Duodenal mucosa (tissue), 2 donors: ENCODE measurements around the gene SPRR2B.
"Not testable (repeated sequence)": the region's sequence is repeated elsewhere in the genome, so short reads cannot be mapped to it uniquely, and the experiment has no call there.

Experiments used
- H3K27ac ChIP-seq: one replicate; pipeline ENCODE4 v1.7.0; 2013; ENCODE audit warnings: low read depth, low read length
- H3K27me3 ChIP-seq, 2 donors: one replicate each; pipeline ENCODE4 v1.7.0; 2013; ENCODE audit warnings: low read length in 2 of 2, control low read depth in 1 of 2; ENCODE audit not compliant: insufficient read depth in 2 of 2, control insufficient read depth in 1 of 2
- H3K36me3 ChIP-seq, 2 donors: one replicate each; pipeline ENCODE4 v1.7.0; 2013; ENCODE audit warnings: low read length in 2 of 2, control low read depth in 1 of 2; ENCODE audit not compliant: insufficient read depth in 2 of 2, control insufficient read depth in 1 of 2
- H3K4me1 ChIP-seq, 2 donors: one replicate each; pipeline ENCODE4 v1.7.0; 2013; ENCODE audit warnings: low read length in 2 of 2, control low read depth in 1 of 2; ENCODE audit not compliant: insufficient read depth in 2 of 2, control insufficient read depth in 1 of 2
- H3K4me3 ChIP-seq, 2 donors: one replicate each; pipeline ENCODE4 v1.7.0; 2013; ENCODE audit warnings: low read length in 2 of 2, low read depth in 1 of 2
- H3K9ac ChIP-seq, 2 donors: one replicate each; pipeline ENCODE4 v1.7.0; 2013; ENCODE audit warnings: low read length in 2 of 2, low read depth in 1 of 2
- H3K9me3 ChIP-seq, 2 donors: one replicate each; pipeline ENCODE4 v1.7.0; 2013; ENCODE audit warnings: low read length in 2 of 2, control low read depth in 1 of 2; ENCODE audit not compliant: control insufficient read depth in 1 of 2

The SPRR2B gene

DNA sequence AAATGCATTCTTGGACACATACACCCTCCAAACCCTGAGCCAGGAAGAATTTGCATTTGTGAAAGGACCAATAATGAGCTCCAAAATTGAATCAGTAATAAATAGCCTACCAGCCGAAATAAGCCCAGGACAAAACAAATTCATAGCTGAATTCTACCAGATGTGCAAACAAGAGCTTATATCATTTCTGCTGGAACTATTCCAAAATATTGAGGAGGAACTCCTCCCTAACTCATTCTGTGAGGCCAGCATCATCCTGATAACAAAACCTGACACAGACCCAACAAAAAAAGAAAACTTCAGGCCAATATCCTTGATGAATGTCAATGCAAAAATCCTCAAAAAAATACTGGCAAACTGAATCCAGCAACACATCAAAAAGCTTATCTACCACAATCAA, 16.2 kb upstream of the SPRR2B start:
- H3K27ac ChIP-seq: no peak overlapping the region
- H3K36me3 ChIP-seq: no peaks in the 10 kb centered on the region
- H3K9ac ChIP-seq: no peak overlapping the region
- no peaks in the 10 kb centered on the region for H3K27me3 ChIP-seq
- no peak overlapping the region for H3K4me3 ChIP-seq
- H3K9me3 ChIP-seq: no peaks in the 10 kb centered on the region
- H3K4me1 ChIP-seq: no peaks in the 10 kb centered on the region

DNA sequence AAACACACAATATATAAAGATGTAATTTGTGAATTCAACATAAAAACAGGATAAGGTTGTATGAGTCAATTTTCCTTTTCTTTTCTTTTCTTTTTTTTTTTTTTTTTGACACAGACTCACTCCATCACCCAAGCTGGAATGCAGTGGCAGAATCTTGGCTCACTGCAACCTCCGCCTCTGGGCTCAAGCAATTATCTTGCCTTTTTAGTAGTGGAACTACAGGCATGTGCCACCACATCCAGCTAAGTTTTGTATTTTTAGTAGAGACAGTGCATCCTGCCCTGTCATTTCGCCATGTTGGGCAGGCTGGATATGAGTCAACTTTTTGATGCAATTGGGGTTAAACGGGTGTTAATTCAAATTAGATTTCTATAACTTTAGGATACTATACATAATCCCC, 10.3 kb upstream of the SPRR2B start:
- no peak overlapping the region for H3K27ac ChIP-seq
- no peaks in the 10 kb centered on the region for H3K36me3 ChIP-seq
- H3K27me3 ChIP-seq: no peaks in the 10 kb centered on the region
- H3K4me3 ChIP-seq: no peak overlapping the region
- no peak overlapping the region for H3K9ac ChIP-seq
- H3K4me1 ChIP-seq: no peaks in the 10 kb centered on the region
- H3K9me3 ChIP-seq: no peaks in the 10 kb centered on the region

DNA sequence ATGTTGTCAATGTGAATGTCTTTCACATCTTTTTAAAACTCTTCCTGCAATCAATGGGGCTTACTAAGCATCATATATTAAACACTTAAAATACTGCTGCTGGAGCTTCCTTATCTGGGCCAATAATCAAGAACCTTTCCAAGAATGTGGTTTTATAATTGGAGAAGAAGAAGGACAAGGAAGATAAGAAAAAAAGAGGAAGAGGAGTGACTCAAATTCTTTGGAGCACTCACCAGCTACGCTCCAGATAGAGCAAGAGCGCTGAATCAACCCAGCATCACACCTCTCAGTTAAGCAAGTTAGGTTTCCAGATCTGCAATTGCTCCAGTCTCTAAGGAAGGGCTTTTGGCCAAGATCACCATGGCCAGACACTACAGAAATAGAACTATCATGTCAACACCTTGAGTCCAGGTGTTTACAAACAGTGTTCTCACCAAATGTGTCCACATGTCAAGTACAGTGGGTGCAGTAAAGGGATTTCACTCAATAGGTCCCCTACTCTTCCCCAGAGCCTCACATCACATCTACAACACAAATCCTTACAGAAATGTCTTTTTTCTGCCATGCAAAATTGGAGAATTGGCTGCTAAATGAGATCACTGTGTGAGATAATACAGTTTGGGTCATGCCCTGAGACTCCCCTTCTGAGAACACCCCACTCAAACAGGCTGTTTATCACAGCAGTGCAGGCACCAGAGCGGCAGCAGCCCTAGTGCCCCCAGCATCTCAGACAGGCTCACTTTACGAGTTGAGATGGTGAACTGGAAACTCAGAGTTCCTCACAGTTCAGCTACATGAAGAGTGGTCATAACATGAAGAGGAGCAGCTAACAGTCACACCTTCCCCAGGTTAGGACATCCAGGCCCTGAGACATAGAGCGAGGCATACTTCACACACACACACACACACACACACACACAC, 1.7 kb upstream of the SPRR2B start:
- no peak overlapping the region for H3K9ac ChIP-seq
- no peaks in the 10 kb centered on the region for H3K27me3 ChIP-seq
- no peaks in the 10 kb centered on the region for H3K9me3 ChIP-seq
- no peak overlapping the region for H3K27ac ChIP-seq
- no peak overlapping the region for H3K4me3 ChIP-seq
- no peaks in the 10 kb centered on the region for H3K36me3 ChIP-seq
- no peaks in the 10 kb centered on the region for H3K4me1 ChIP-seq

DNA sequence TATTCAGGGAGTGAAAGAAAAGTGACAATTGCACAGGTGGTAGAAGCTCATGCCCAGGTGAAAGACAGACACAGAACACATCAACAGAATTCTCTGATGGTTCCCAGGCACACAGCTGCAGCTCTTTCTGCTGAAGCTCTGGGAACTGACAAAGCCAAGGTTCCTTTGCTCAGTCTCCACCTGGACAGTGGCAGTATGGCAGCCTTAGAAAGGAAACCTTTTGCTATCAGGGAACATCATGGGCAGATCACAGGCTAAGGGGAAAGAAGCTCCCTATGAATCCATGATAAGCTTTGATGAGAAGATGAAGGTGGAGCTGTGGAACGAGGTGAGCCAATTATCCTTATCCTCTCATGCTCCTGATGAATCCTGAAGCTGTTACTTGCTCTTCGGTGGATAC, 1.2 kb downstream of the SPRR2B start:
- Histone ChIP-seq H3K4me1 (no peaks in the 10 kb centered on the region), H3K27ac (no peak overlapping the region), H3K9me3 (no peaks in the 10 kb centered on the region), H3K27me3 (peaks cover 0 to under 1% of the 10 kb centered on the region in 2 donors), H3K9ac (no peak overlapping the region), H3K4me3 (no peak overlapping the region), H3K36me3 (no peaks in the 10 kb centered on the region)

DNA sequence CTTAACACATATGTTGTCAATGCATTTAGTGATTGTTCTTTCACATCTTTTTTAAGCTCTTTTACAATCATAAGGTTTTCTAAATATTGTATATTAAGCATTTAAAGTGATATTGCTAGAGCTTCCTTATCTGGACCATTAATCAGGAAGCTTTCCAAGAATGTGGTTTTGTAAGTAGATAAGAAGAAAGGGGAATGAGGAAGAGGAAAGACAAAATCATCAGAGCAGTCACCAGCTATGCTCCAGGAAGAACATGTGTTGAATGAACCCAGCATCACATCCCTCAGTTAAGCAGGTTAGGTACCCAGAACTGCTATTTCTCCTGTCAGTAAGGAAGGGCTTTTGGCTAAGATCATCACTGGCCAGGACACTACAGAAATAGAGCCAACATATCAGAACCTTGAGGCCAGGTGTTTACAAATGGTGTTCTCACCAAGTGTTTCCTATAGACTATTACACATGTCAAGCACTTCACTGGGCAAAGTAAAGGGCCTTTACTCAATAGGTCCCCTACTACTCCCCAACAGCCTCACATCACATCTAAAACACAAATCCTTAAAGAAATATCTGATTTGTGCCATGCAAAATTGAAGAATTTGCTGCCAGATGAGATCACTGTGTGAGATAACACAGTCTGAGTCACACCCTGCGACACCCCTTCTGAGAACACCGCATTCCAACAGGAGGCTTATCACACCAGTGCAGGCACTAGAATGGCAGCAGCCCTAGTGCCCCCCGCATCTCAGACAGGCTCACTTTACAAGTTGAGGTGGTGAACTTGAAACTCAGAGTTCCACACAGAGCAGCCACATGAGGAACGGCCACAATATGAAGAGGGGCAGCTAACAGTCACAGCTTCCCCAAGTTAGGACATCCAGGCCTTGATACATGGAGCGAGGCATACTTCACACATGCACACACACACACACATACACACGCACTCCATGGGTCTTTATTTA, 12.3 kb downstream of the SPRR2B start:
- H3K27ac ChIP-seq: no peak overlapping the region
- H3K4me1 ChIP-seq: no peaks in the 10 kb centered on the region
- no peaks in the 10 kb centered on the region for H3K27me3 ChIP-seq
- H3K36me3 ChIP-seq: no peaks in the 10 kb centered on the region
- H3K9ac ChIP-seq: no peak overlapping the region
- no peaks in the 10 kb centered on the region for H3K9me3 ChIP-seq
- no peak overlapping the region for H3K4me3 ChIP-seq

DNA sequence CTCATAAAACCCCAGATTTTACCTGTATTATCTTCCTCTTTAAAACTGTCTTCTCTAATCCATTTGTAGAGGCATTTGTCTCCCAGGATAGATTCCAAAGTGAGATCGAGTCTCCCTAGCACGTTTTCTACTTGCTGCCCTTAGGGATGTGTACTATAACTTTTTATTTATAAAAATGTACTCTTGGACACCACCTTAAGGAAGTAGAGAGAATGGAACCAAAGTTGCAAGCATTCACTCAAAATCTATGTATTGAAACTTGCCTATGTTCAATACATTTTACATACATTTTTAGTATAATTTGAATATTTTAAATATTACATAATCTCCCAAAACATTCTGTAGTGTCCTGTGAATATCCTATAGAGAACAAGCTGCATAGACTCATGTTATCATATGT, 13.3 kb downstream of the SPRR2B start:
- no peaks in the 10 kb centered on the region for H3K9me3 ChIP-seq
- no peak overlapping the region for H3K9ac ChIP-seq
- no peaks in the 10 kb centered on the region for H3K36me3 ChIP-seq
- no peaks in the 10 kb centered on the region for H3K4me1 ChIP-seq
- no peaks in the 10 kb centered on the region for H3K27me3 ChIP-seq
- H3K4me3 ChIP-seq: no peak overlapping the region
- no peak overlapping the region for H3K27ac ChIP-seq

DNA sequence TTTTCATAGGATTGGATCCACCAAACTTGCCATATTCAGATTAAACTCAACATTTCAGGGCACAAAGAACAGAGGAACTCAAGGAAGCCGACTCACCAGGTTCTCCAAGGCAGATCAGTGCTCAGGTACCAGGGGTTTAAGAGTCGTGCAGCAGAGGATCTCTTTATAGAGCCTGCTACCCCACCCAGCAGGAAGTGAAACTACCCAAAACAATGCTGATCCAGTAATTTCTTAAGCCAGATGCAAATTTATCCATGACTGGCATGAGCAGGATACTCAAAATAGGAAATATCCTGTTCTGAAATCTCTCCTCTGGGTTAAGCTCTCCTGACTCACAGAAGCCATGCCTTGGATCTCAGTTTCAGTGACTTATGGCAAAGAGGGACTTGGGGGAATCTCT, 14.0 kb downstream of the SPRR2B start, which contains the start of gene SPRR2A:
Gene SPRR2A (minus strand): TSS at position 138 of the 400 bp plus-strand sequence. CDS start 777 bp downstream, outside the sequence.
- no peak within 1 kb of the TSS for H3K9ac ChIP-seq
- H3K4me3 ChIP-seq: no peak within 1 kb of the TSS
- H3K4me1 ChIP-seq: no peaks in the 10 kb centered on the region
- no peaks in the 10 kb centered on the region for H3K9me3 ChIP-seq
- no peak within 1 kb of the TSS for H3K27ac ChIP-seq
- H3K27me3 ChIP-seq: no peaks in the 10 kb centered on the region
- H3K36me3 ChIP-seq: no peaks in the 10 kb centered on the region

DNA sequence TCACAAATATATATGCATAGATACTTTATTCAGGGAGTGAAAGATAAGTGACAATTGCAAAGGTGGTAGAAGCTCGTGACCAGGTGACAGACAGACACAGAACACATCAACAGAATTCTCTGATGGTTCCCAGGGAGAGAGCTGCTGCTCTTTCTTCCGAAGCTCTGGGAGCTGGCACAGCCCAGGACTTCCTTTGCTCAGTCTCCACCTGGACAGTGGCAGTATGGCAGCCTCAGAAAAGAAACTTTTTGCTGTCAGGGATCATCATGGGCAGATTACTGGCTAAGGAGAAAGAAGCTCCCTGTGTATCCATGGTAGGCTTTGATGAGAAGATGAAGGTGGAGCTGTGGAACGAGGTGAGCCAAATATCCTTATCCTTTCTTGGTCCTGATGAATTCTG, 15.3 kb downstream of the SPRR2B start:
- H3K36me3 ChIP-seq, H3K27me3 ChIP-seq, H3K9ac ChIP-seq, H3K27ac ChIP-seq, H3K4me1 ChIP-seq, H3K9me3 ChIP-seq, H3K4me3 ChIP-seq: not testable (repeated sequence)

DNA sequence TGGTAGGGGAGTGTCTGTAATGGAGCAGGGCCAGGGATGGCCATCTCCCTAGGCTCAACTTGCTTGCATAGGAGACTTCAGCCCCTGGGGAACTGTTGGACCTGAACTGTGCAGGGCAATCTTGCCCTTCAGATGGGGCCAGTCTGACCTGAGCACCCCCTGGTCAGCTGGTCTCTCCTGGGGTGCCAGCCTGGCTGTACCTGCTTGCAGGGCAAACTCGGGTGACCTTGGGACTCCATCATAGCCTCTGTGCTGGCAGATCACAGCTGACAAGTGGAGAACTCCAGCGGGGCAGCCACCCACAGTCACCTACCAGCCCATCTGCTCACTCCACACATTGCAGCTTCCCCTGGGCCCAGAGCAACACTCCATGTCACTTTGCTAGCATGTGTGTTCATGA, 22.2 kb downstream of the SPRR2B start:
- no peaks in the 10 kb centered on the region for H3K9me3 ChIP-seq

More for the DNA sequence above, 22.2 kb downstream of the SPRR2B start:
- H3K27ac ChIP-seq: no peak overlapping the region
- H3K4me1 ChIP-seq: no peaks in the 10 kb centered on the region
- H3K4me3 ChIP-seq: no peak overlapping the region
- H3K36me3 ChIP-seq: no peaks in the 10 kb centered on the region
- no peaks in the 10 kb centered on the region for H3K27me3 ChIP-seq
- no peak overlapping the region for H3K9ac ChIP-seq
